T-cell (primary cell): ENCODE measurements around the gene CRYGS. TPM values are rescaled to one million over a fixed set of nuclear protein-coding genes. Genes with fewer than 3 reads are reported as not detected.

Source experiments
- ATAC-seq, 4 experiments: fragments of 200-7000 bp in 3 of 4; fragments of 150-1000 bp in 1 of 4; cut with Tn5 transposase; replicated peaks in 1 of 4; 1 replicate in 3 of 4; 2 replicates in 1 of 4; pipeline ENCODE4 v1.10.0; 2021; ENCODE audit warnings: moderate library complexity in 3 of 4, mild to moderate bottlenecking in 2 of 4, moderate number of reproducible peaks in 1 of 4
- CTCF ChIA-PET, 2 donors: fragments of 300-600 bp; sonication (Branson Sonifier 250); formaldehyde crosslinking; loops; one replicate each; lab custom pipeline; 2022; ENCODE audit warnings: antibody characterized with exemption in 2 of 2; lab: Charles Lee
- POLR2A ChIA-PET, 2 donors: fragments of 300-600 bp; sonication (Branson Sonifier 250); formaldehyde crosslinking; loops; one replicate each; lab custom pipeline; 2022; ENCODE audit warnings: antibody characterized with exemption in 2 of 2; lab: Charles Lee
- DNase-seq, 35 experiments: peaks; one replicate each; pipeline versions ENCODE4 v3.0.0 to v3.0.0-alpha.2; 2013 to 2023
- H3K27ac ChIP-seq: one replicate; pipeline ENCODE4 v1.5.1; 2013; ENCODE audit warnings: low read length
- H3K27me3 ChIP-seq, 2 experiments: replicated peaks in 1 of 2; 1 replicate in 1 of 2; 2 replicates in 1 of 2; pipeline versions ENCODE4 v1.6.1 to v1.7.0; 2013; ENCODE audit warnings: low read length in 1 of 2, mixed read lengths in 1 of 2; ENCODE audit not compliant: control insufficient read depth in 2 of 2, insufficient read depth in 2 of 2; ENCODE audit errors: extremely low read depth in 1 of 2
- H3K36me3 ChIP-seq, 2 donors: 1 replicate in 1 of 2; 2 replicates in 1 of 2; pipeline versions ENCODE4 v1.6.1 to v1.7.0; 2013; ENCODE audit warnings: low read length in 1 of 2; ENCODE audit not compliant: control insufficient read depth in 2 of 2, insufficient read depth in 1 of 2; ENCODE audit errors: extremely low read depth in 1 of 2
- H3K4me1 ChIP-seq, 2 experiments: 1 replicate in 1 of 2; 2 replicates in 1 of 2; pipeline versions ENCODE4 v1.6.1 to v1.7.0; 2013; ENCODE audit warnings: low read length in 2 of 2, mixed read lengths in 1 of 2; ENCODE audit not compliant: insufficient read depth in 2 of 2, control insufficient read depth in 1 of 2; ENCODE audit errors: extremely low read depth in 1 of 2
- H3K4me3 ChIP-seq, 2 donors: 1 replicate in 1 of 2; 2 replicates in 1 of 2; pipeline versions ENCODE4 v1.5.1 to v1.7.0; 2013; ENCODE audit warnings: mild to moderate bottlenecking in 2 of 2, low read length in 1 of 2, moderate library complexity in 1 of 2; ENCODE audit not compliant: control insufficient read depth in 1 of 2; ENCODE audit errors: extremely low read depth in 1 of 2
- H3K9me3 ChIP-seq: 2 replicates; pipeline ENCODE4 v1.7.0; 2013
- H3K27ac Mint-ChIP-seq, 2 donors: one replicate each; pipeline ENCODE4 v1.8.0; 2020 to 2021; ENCODE audit warnings: mild to moderate bottlenecking in 2 of 2, mixed read lengths in 2 of 2
- H3K27me3 Mint-ChIP-seq, 2 donors: one replicate each; pipeline ENCODE4 v1.8.0; 2021 to 2022; ENCODE audit warnings: mixed read lengths in 2 of 2
- H3K36me3 Mint-ChIP-seq: one replicate; pipeline ENCODE4 v1.8.0; 2021; ENCODE audit warnings: mixed read lengths
- H3K4me1 Mint-ChIP-seq, 3 donors: one replicate each; pipeline ENCODE4 v1.8.0; 2020 to 2022; ENCODE audit warnings: mixed read lengths in 3 of 3, mild to moderate bottlenecking in 1 of 3
- H3K4me3 Mint-ChIP-seq, 3 donors: one replicate each; pipeline ENCODE4 v1.8.0; 2020 to 2022; ENCODE audit warnings: mild to moderate bottlenecking in 3 of 3, mixed read lengths in 3 of 3, moderate library complexity in 3 of 3
- H3K9me3 Mint-ChIP-seq, 3 donors: one replicate each; pipeline ENCODE4 v1.8.0; 2020 to 2022; ENCODE audit warnings: mixed read lengths in 3 of 3
- WGBS: methylation state at CpG from one replicate; pipeline ENCODE4 v1.1.5; 2013; ENCODE audit warnings: missing lambda C conversion rate; ENCODE audit not compliant: insufficient coverage; 5-methylcytosine and 5-hydroxymethylcytosine counted together
- total RNA-seq, 35 experiments: library from RNA in 6 of 35; stranded (reverse) in 6 of 35; fragments of 120-200 nt in 1 of 35; gene quantifications; one replicate each; pipeline versions ENCODE4 v1.2.1 to v1.2.4 and lab custom pipeline; 2013 to 2026

The CRYGS gene
- total RNA-seq, 5 donors from 2014 or later (not counting 1 experiment from before 2014, with no cell fraction given) = 5.5 to 10.4 (median 7.8) TPM

DNA sequence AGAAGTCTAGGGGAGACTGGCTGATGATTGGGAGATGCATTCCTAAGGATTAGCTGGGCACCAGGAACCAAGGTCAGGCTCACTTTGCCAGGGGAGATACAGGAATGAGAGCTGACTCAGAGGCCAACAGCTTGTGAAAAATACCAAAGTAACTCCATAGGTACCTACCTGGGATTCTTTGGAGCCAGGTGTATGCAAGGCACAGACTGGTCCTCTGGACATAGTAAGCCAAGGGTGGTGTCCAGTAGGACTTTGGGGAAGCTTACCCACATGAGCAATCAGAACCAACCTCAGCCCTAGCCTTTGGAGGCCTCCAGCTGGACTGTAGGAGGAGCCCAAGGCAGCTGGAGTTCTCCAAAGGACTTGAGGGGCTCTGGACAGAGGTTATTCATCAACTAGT lies 47.5 kb downstream of the CRYGS start:
- Histone ChIP-seq H3K27me3 (no peaks in the 10 kb centered on the region), H3K27ac (no peak overlapping the region), H3K36me3 (no peaks in the 10 kb centered on the region), H3K4me1 (no peaks in the 10 kb centered on the region), H3K9me3 (no peaks in the 10 kb centered on the region), H3K4me3 (no peak overlapping the region)
- no peak for DNase-seq
- Mint-ChIP-seq H3K4me3 (no peak overlapping the region), H3K4me1 (no peaks in the 10 kb centered on the region), H3K27me3 (no peaks in the 10 kb centered on the region), H3K27ac (no peak overlapping the region), H3K36me3 (peaks cover 2% of the 10 kb centered on the region), H3K9me3 (peaks cover 0 to 5% (median 3%) of the 10 kb centered on the region in 3 donors)
- CTCF ChIA-PET = interaction anchor here in 1 of 2 donors (1.9 kb wide), 1 partner anchor 44 kb away, joined by 5 read pairs; no protein-coding TSS in a partner anchor
- ATAC-seq = no peak
- POLR2A ChIA-PET = no interaction called here

DNA sequence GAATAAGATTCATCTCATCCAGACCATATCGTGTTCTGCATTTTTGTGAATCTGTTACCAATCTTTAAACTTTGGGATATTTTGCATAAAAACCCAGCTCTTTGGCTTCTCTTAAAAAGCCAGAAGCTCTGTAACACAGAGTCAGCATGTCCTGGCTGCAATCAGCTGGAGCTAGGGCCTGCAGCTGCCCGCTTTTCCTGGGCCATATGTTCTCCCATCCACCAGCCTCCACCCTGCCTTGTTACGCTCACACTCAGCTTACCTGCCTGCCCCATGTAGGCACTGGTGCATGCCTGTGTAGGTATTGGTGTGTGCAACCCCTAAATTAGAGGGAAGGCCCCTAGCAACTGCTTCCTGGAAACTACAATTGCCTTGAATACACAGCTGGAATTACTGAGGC lies 48.2 kb downstream of the CRYGS start:
- Histone ChIP-seq H3K36me3 (no peaks in the 10 kb centered on the region), H3K27ac (no peak overlapping the region), H3K4me1 (no peaks in the 10 kb centered on the region), H3K9me3 (no peaks in the 10 kb centered on the region), H3K4me3 (no peak overlapping the region), H3K27me3 (no peaks in the 10 kb centered on the region)
- no peak for ATAC-seq
- no peak overlapping the region for H3K27ac Mint-ChIP-seq
- peaks cover 2% of the 10 kb centered on the region for H3K36me3 Mint-ChIP-seq
- ChIA-PET POLR2A (no interaction called here), CTCF (interaction anchor here in 1 of 2 donors (1.9 kb wide), 1 partner anchor 44 kb away, joined by 5 read pairs; no protein-coding TSS in a partner anchor)
- no peak overlapping the region for H3K4me3 Mint-ChIP-seq
- H3K27me3 Mint-ChIP-seq = no peaks in the 10 kb centered on the region
- peaks cover 0 to 5% (median 3%) of the 10 kb centered on the region in 3 donors for H3K9me3 Mint-ChIP-seq
- H3K4me1 Mint-ChIP-seq = no peaks in the 10 kb centered on the region
- 100% methylated on average over 1 of the region's 3 CpGs for WGBS
- no peak for DNase-seq

DNA sequence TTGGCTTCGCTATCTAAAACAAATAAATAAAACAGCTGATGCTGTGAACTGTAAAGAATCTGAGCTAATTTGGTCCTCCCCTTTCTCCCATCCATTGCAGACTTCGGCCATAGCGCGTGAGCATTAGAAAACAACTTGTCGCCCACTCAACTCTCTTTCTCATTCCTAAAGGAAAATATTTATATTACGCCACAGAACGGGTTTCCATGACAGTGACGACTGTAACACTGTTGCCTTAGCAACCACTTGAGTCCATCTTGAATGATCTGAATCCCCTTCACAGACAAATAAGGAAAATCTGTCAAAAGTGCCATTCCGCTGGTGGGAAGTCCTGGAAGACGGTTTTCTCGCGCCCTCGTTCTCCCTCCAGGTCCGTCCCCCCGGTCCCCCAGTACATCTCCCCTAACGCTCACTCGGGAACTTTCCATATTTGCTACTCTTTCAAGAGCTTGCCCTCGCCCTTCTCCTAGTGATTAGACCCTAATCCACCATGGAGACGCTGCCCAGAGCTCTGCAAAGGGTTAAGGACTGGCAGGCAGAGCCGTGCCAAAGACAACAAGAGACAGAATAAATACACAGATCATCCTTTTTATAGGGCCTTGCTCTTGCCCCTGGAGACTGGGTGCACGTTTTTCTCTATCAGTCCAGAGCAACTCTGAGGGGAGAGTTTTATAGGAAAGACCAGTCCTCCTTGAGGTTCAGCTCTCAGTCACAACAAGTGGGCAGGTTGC lies 50.5 kb downstream of the CRYGS start:
- ATAC-seq = no peak
- CTCF ChIA-PET = no interaction called here

DNA sequence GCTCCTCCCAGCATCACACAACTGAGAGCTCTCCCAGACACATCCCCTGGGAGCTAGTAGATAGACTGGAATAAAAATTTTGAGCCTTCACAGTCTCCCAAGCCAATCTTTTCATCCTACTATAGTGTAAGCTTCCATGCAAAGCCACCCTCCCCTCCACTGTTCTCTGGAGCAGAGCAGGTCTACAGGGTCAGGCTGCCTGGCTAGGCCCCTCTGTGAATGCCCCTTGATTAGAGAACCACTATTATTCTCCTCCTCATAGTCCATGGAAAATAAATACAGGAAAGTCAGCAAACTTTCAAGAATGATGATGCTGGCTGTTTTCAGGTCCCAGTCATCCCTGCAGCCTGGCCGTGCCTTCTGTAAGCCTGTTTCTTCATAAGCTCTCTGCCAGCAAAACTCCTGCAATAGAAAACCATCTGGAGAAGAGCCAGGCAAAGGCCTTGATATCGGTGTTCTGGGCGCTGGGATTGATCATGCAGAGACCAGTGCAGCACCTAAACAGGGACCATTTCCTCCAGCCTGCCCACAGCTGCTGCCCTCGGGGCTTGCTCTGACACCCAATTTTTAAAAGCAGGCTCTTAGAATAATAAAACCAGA lies 51.7 kb downstream of the CRYGS start:
- ChIA-PET CTCF (interaction anchor here in 1 of 2 donors (0.6 to 0.9 kb wide), 2 partner anchors 10 to 32 kb away, joined by 3 to 6 read pairs; no protein-coding TSS in a partner anchor), POLR2A (no interaction called here)
- 93% methylated on average over 3 of the region's 4 CpGs for WGBS
- DNase-seq (no peak), ATAC-seq (no peak)
- Histone ChIP-seq H3K27ac (no peak overlapping the region), H3K4me3 (no peak overlapping the region), H3K4me1 (no peaks in the 10 kb centered on the region), H3K36me3 (no peaks in the 10 kb centered on the region), H3K27me3 (no peaks in the 10 kb centered on the region), H3K9me3 (no peaks in the 10 kb centered on the region)
- peaks cover 0 to 6% (median 0%) of the 10 kb centered on the region in 3 donors for H3K4me1 Mint-ChIP-seq
- no peaks in the 10 kb centered on the region for H3K27me3 Mint-ChIP-seq
- no peaks in the 10 kb centered on the region for H3K36me3 Mint-ChIP-seq
- no peaks in the 10 kb centered on the region for H3K9me3 Mint-ChIP-seq
- H3K4me3 Mint-ChIP-seq = no peak overlapping the region
- H3K27ac Mint-ChIP-seq = no peak overlapping the region

More for the DNA sequence above, 50.5 kb downstream of the CRYGS start:
- no peaks in the 10 kb centered on the region for H3K27me3 Mint-ChIP-seq
- Histone ChIP-seq H3K36me3 (no peaks in the 10 kb centered on the region), H3K27me3 (no peaks in the 10 kb centered on the region), H3K27ac (no peak overlapping the region), H3K4me1 (no peaks in the 10 kb centered on the region), H3K4me3 (no peak overlapping the region), H3K9me3 (no peaks in the 10 kb centered on the region)
- 82% methylated on average over 17 of the region's 21 CpGs for WGBS
- POLR2A ChIA-PET = no interaction called here
- no peak overlapping the region for H3K4me3 Mint-ChIP-seq
- no peak overlapping the region for H3K27ac Mint-ChIP-seq
- no peaks in the 10 kb centered on the region for H3K4me1 Mint-ChIP-seq
- H3K36me3 Mint-ChIP-seq = no peaks in the 10 kb centered on the region
- peaks cover 0 to 5% (median 0%) of the 10 kb centered on the region in 3 donors for H3K9me3 Mint-ChIP-seq
- no peak for DNase-seq

DNA sequence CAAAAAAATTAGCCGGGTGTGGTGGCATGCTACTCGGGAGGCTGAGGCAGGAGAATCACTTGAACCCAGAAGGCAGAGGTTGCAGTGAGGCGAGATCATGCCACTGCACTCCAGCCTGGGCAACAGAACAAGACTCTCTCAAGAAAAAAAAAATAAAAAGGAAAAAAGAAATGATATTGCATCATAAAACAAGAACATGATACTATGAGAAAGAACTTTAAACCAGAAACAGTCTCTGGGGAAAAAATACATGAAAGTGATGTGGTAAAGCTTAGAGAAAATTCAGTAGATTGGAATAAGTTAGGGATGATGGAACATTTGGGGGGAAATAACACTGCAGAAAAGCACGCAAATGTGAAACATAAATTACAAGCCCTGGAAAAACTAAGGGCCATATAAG lies 54.7 kb downstream of the CRYGS start:
- Mint-ChIP-seq H3K27me3 (no peaks in the 10 kb centered on the region), H3K27ac (no peak overlapping the region), H3K9me3 (no peaks in the 10 kb centered on the region), H3K4me3 (no peak overlapping the region), H3K36me3 (no peaks in the 10 kb centered on the region), H3K4me1 (peaks cover 0 to 10% (median 0%) of the 10 kb centered on the region in 3 donors)
- no peak overlapping the region for H3K4me3 ChIP-seq
- POLR2A ChIA-PET = no interaction called here
- H3K27me3 ChIP-seq = no peaks in the 10 kb centered on the region
- H3K9me3 ChIP-seq = no peaks in the 10 kb centered on the region
- no peaks in the 10 kb centered on the region for H3K4me1 ChIP-seq
- CTCF ChIA-PET = no interaction called here
- H3K27ac ChIP-seq = no peak overlapping the region
- no CpG with 5 or more reads among the region's 4 CpGs for WGBS
- no peak for ATAC-seq
- no peak for DNase-seq
- H3K36me3 ChIP-seq = no peaks in the 10 kb centered on the region
